Karpas-422 (cell line): ENCODE results near the gene KRTAP7-1. TPM values are rescaled to one million over a fixed set of nuclear protein-coding genes. Genes with fewer than 3 reads are reported as not detected.

Experiments used
- DNase-seq: peaks from one replicate; pipeline ENCODE4 v3.0.0-alpha.2; 2015
- H2AFZ ChIP-seq: fragments of 200-600 bp; sonication (generic); 2 replicates; pipeline ENCODE4 v1.6.1; 2014; ENCODE audit warnings: antibody characterized with exemption, low read length, mixed read lengths
- H3K27ac ChIP-seq: fragments of 200-600 bp; sonication (generic); 2 replicates; pipeline ENCODE4 v1.5.1; 2014; ENCODE audit warnings: mild to moderate bottlenecking, low read length, moderate library complexity
- H3K27me3 ChIP-seq: fragments of 200-600 bp; sonication (generic); 2 replicates; pipeline ENCODE4 v1.6.1; 2014; ENCODE audit warnings: low read length, mixed read lengths
- H3K36me3 ChIP-seq: fragments of 200-600 bp; sonication (generic); 2 replicates; pipeline ENCODE4 v1.6.1; 2014; ENCODE audit warnings: low read length, mixed read lengths; ENCODE audit not compliant: insufficient read depth
- H3K4me1 ChIP-seq: fragments of 200-600 bp; sonication (generic); 2 replicates; pipeline ENCODE4 v1.6.1; 2014; ENCODE audit warnings: mild to moderate bottlenecking, low read length, mixed read lengths
- H3K4me2 ChIP-seq: fragments of 200-600 bp; sonication (generic); 2 replicates; pipeline ENCODE4 v1.6.1; 2014; ENCODE audit warnings: low read length, low read depth, mild to moderate bottlenecking; ENCODE audit not compliant: poor library complexity, severe bottlenecking
- H3K4me3 ChIP-seq: fragments of 200-600 bp; sonication (generic); 2 replicates; pipeline ENCODE4 v1.5.1; 2014; ENCODE audit warnings: mild to moderate bottlenecking, antibody characterized with exemption, low read length, mixed read lengths
- H3K79me2 ChIP-seq: fragments of 200-600 bp; sonication (generic); 2 replicates; pipeline ENCODE4 v1.6.1; 2014; ENCODE audit warnings: mild to moderate bottlenecking, low read length, mixed read lengths
- H3K9ac ChIP-seq: fragments of 200-600 bp; sonication (generic); 2 replicates; pipeline ENCODE4 v1.6.0; 2014; ENCODE audit warnings: low read length
- H3K9me2 ChIP-seq: fragments of 200-600 bp; sonication (generic), shearing (Covaris generic); replicated peaks from 2 replicates; pipeline ENCODE4 v1.6.0; 2014; ENCODE audit warnings: mild to moderate bottlenecking, low read length, moderate library complexity; ENCODE audit not compliant: insufficient read depth
- H3K9me3 ChIP-seq: fragments of 300-700, 200-600 bp; sonication (generic); 2 replicates; pipeline ENCODE4 v1.6.1; 2014; ENCODE audit warnings: low read length, mixed read lengths
- H4K20me1 ChIP-seq: fragments of 200-600 bp; sonication (generic); 2 replicates; pipeline ENCODE4 v1.6.1; 2014; ENCODE audit warnings: mild to moderate bottlenecking, antibody characterized with exemption, low read length, low read depth; ENCODE audit not compliant: insufficient read depth
- small RNA-seq: library from RNA; depleted of rRNA; stranded (forward); fragments of <200 nt; gene quantifications from one replicate; pipeline ENCODE3, GENCODE V24; 2014
- total RNA-seq: library from RNA; depleted of rRNA; stranded (reverse); fragments of >200 nt; shearing (Covaris generic); gene quantifications from 2 replicates; pipeline ENCODE4 v1.2.3, GENCODE V29; 2014; ENCODE audit warnings: low replicate concordance; rRNA removed

KRTAP7-1 gene
- total RNA-seq, 1 experiment from 2014 or later = not detected

DNA sequence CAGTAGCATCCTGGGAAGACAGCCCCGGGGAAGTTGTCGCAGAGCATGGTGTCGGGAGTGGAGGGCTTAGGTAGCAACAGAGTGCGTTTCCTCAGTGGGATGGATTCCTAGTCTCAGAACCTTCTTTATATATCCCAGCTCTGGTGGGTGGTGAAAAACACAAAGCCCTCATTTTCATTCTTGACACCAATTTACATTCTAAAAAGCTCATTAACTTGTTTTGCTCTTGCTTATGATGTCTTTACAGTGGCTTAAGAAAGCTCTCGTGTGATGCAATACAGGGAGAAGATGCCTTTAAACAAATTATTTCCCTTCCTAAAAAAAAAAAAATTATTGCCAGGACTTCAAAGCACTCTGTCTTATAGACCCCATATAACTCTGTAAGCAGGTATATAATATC, 16.4 kb downstream of the KRTAP7-1 start, which contains the start of gene KRTAP8-1:
Gene KRTAP8-1, minus strand, starts transcription at position 101 of the 400 bp plus-strand sequence. Its CDS starts 54 bp downstream, at position 47.
- no peaks in the 10 kb centered on the region for H4K20me1 ChIP-seq
- H3K79me2 ChIP-seq = no peaks in the 10 kb centered on the region
- no peaks in the 10 kb centered on the region for H3K9me3 ChIP-seq

DNA sequence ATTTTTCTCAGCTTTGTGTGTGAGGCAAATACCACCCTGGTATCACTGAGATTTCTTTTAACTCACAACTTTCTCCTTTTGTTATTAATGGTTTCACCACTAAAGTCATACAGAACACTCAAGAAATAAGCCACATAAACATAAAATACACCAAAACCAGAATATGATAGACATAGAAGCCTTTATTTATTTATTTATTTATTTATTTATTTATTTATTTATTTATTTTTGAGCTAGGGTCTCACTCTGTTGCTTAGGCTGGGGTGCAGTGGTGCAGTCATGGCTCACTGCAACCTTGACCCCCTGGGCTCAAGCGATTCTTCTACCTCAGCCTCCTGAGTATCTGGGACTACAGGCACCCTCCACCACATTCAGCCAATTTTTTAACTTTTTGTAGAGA, 29.0 kb downstream of the KRTAP7-1 start:
- no peak overlapping the region for H2AFZ ChIP-seq
- H3K9me2 ChIP-seq = no peaks in the 10 kb centered on the region; the same call in 1 of the 2 replicates
- no peaks in the 10 kb centered on the region for H4K20me1 ChIP-seq
- H3K27ac ChIP-seq = no peak overlapping the region
- H3K9ac ChIP-seq = no peak overlapping the region
- DNase-seq = no peak
- no peaks in the 10 kb centered on the region for H3K36me3 ChIP-seq
- H3K4me3 ChIP-seq = no peak overlapping the region
- H3K4me2 ChIP-seq = no peak overlapping the region
- no peaks in the 10 kb centered on the region for H3K27me3 ChIP-seq
- H3K9me3 ChIP-seq = no peaks in the 10 kb centered on the region
- no peaks in the 10 kb centered on the region for H3K79me2 ChIP-seq
- no peaks in the 10 kb centered on the region for H3K4me1 ChIP-seq

More for the DNA sequence above, 16.4 kb downstream of the KRTAP7-1 start, which contains the start of gene KRTAP8-1:
- Histone ChIP-seq H3K9me2 (no peaks in the 10 kb centered on the region), H3K4me2 (no peak within 1 kb of the TSS), H3K27me3 (no peaks in the 10 kb centered on the region), H2AFZ (no peak within 1 kb of the TSS), H3K4me1 (no peaks in the 10 kb centered on the region), H3K36me3 (no peaks in the 10 kb centered on the region), H3K9ac (no peak within 1 kb of the TSS), H3K4me3 (no peak within 1 kb of the TSS), H3K27ac (no peak within 1 kb of the TSS)
- no peak for DNase-seq

DNA sequence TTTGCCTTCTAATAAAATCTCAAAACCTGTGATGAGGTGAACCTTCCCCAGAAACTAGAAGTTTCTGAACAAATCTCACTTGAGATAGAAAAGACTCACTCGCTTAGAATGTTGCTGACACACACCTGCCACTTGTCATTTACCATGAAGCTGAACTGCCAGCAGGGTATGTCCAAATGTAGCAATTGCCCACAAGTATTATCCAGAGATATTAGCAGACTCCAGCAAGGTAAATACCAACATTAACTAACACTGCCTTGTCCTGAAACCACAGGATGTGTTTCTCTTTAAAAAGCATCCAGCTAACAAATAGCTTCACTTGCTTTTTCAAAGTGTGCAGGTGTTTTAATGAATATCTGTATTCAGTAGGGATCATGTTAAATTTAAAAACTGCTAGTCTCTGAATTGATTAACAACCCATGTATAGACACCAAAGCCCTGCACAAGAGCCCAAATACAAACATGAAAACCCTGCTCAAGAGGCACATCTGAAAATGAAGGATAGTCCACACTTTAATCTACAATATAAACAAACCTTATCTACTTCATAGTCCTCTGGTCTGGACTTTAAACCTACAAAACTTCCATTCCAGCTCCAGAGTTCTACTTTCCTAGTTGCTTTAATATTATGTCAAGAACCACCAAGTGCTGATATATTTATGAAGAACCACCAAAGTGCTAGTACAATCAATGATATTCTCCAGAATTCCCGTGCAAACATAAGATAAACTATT, 35.8 kb downstream of the KRTAP7-1 start:
- Histone ChIP-seq H3K4me1 (no peaks in the 10 kb centered on the region), H3K9me3 (no peaks in the 10 kb centered on the region), H3K36me3 (no peaks in the 10 kb centered on the region), H3K27ac (no peak overlapping the region), H3K4me3 (no peak overlapping the region), H2AFZ (no peak overlapping the region), H3K79me2 (no peaks in the 10 kb centered on the region), H3K4me2 (no peak overlapping the region), H3K27me3 (no peaks in the 10 kb centered on the region), H3K9ac (no peak overlapping the region), H4K20me1 (no peaks in the 10 kb centered on the region), H3K9me2 (no peaks in the 10 kb centered on the region)
- no peak for DNase-seq

DNA sequence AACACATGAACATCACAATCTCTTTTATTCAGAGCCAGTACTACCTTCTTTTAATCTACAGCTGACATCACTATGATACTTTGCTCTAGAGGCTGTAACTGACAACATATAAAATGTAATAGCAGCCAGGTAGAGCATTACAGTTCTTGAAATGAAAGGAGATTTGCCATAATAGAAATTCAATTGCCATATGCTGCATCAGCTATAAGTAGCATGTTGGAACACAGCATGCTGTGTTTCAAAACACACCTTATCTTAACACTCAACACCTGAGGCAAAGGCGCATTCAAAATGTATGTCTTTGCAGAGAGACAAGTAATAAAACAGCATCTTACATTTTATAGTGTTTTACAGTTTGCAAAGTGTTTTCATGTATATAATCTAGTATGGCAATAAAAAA, 50.3 kb downstream of the KRTAP7-1 start:
- H3K9me2 ChIP-seq = no peaks in the 10 kb centered on the region
- no peak overlapping the region for H3K9ac ChIP-seq
- no peak overlapping the region for H3K4me2 ChIP-seq
- no peaks in the 10 kb centered on the region for H3K27me3 ChIP-seq
- H3K36me3 ChIP-seq = no peaks in the 10 kb centered on the region
- peaks cover 10% of the 10 kb centered on the region; the same call in 1 of the 2 replicates for H3K9me3 ChIP-seq
- DNase-seq = no peak
- H4K20me1 ChIP-seq = no peaks in the 10 kb centered on the region
- H2AFZ ChIP-seq = no peak overlapping the region
- no peaks in the 10 kb centered on the region for H3K4me1 ChIP-seq
- H3K4me3 ChIP-seq = no peak overlapping the region
- no peaks in the 10 kb centered on the region for H3K79me2 ChIP-seq
- no peak overlapping the region for H3K27ac ChIP-seq

Small RNAs within 50 kb of the gene (small RNA-seq; reads per million reads assigned to genes)
- gene KRTAP8-2P = not detected
- gene KRTAP8-3P = not detected

Other genes with a start within 250 kb of the KRTAP7-1 start
- not detected in 2 replicates for gene KRTAP22-2, start 239.4 kb downstream of the KRTAP7-1 start, total RNA-seq
- gene KRTAP6-3, start 237.3 kb downstream of the KRTAP7-1 start, total RNA-seq = not detected in 2 replicates
- not detected in 2 replicates for gene KRTAP6-2, start 230.9 kb downstream of the KRTAP7-1 start, total RNA-seq
- not detected in 2 replicates for gene KRTAP22-1, start 228.7 kb downstream of the KRTAP7-1 start, total RNA-seq
- gene KRTAP6-1, start 215.8 kb downstream of the KRTAP7-1 start, total RNA-seq = not detected in 2 replicates
- gene KRTAP20-1, start 213.3 kb downstream of the KRTAP7-1 start, total RNA-seq = not detected in 2 replicates
- not detected in 2 replicates for gene KRTAP20-4, start 209.1 kb downstream of the KRTAP7-1 start, total RNA-seq
- not detected in 2 replicates for gene KRTAP20-2, start 194.6 kb downstream of the KRTAP7-1 start, total RNA-seq
- gene KRTAP20-3, start 186.9 kb downstream of the KRTAP7-1 start, total RNA-seq = not detected in 2 replicates
- not detected in 2 replicates for gene KRTAP21-3, start 111.0 kb downstream of the KRTAP7-1 start, total RNA-seq
- not detected in 2 replicates for gene KRTAP21-2, start 82.5 kb downstream of the KRTAP7-1 start, total RNA-seq
- not detected in 2 replicates for gene KRTAP21-1, start 74.3 kb downstream of the KRTAP7-1 start, total RNA-seq
- gene KRTAP8-1, start 16.5 kb downstream of the KRTAP7-1 start, total RNA-seq = not detected in 2 replicates
- not detected in 2 replicates for gene KRTAP11-1, start 51.8 kb upstream of the KRTAP7-1 start, total RNA-seq
- not detected in 2 replicates for gene KRTAP19-8, start 208.7 kb upstream of the KRTAP7-1 start, total RNA-seq